SKM-1 (cell line): Measurements from ENCODE around the gene CFTR.
"Not testable (repeated sequence)": the region's sequence is repeated elsewhere in the genome, so short reads cannot be mapped to it uniquely, and the experiment has no call there.

Experiments
- DNase-seq: peaks from one replicate; lab custom pipeline; 2025; ENCODE audit not compliant: unreplicated experiment; lab: John Stamatoyannopoulos, UW

The CFTR gene

GRCh38 chr7:117682681-117683385, 203.0 kb downstream of the CFTR start:
- DNase-seq = no peak

DNA sequence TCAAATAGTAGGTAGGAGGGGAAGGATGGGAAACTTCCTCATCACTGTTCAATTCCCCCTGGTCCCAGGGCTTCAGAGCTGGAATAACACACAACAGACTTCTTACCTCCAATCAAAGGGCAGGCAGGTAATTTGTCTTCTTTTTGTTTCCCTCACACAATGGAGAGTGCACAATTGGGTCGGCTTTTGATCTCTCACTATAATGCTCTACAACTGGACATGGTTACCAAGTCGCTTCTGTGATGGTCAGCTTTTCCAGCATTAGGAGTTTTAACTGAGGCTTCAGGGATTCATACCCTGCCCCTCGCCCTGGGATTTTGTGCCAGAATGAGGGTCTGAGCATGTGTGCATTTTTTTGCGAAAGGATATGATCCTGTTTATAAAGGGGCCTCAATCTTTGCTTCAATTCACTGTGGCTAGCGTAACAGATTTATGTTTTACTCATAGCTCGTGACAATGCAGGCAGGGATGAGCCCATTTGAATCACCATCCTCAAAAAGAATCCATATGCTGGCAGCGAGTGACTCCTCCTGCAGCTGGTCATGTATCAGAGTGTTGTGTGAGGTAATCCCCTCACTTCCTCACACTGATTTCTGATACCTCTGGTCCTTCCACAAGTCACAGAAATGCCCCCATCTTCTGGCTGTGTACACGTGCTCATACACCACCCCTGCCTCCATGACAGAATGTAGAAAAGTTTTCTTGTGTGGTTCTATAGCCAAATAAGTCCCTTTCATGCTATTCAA, 203.8 kb downstream of the CFTR start:
- no peak for DNase-seq

GRCh38 chr7:117685795-117686194, 206.0 kb downstream of the CFTR start:
- no peak for DNase-seq

- DNase-seq = no peak
Observed at GRCh38 chr7:117686311-117686935, 206.6 kb downstream of the CFTR start.

- DNase-seq = no peak
Observed at GRCh38 chr7:117688126-117688525, 208.3 kb downstream of the CFTR start.

- DNase-seq = no peak
Observed at GRCh38 chr7:117689406-117689805, 209.6 kb downstream of the CFTR start.

DNA sequence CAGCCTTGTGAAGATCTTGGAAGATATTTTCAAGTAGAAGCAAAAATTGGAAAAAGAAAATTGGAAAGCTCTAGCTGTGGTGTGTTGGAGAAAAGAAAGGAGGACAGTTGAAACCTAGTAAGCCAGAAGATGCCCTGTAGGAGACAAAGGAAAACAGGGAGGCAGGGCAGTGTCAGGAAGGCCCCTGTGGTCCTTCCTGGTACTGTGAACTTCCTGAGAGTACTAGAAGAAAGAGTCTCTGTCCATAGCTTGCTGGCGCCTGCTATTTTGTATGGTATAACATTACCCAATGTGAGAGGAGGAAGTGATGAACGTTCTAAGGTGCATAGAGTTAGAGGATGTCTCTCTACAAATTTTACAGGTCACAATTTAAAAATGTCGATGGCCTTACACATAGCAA, 210.3 kb downstream of the CFTR start:
- DNase-seq = no peak

GRCh38 chr7:117692338-117692737, 212.5 kb downstream of the CFTR start:
- DNase-seq = no peak

GRCh38 chr7:117698018-117698417, 218.2 kb downstream of the CFTR start:
- DNase-seq = no peak

DNA sequence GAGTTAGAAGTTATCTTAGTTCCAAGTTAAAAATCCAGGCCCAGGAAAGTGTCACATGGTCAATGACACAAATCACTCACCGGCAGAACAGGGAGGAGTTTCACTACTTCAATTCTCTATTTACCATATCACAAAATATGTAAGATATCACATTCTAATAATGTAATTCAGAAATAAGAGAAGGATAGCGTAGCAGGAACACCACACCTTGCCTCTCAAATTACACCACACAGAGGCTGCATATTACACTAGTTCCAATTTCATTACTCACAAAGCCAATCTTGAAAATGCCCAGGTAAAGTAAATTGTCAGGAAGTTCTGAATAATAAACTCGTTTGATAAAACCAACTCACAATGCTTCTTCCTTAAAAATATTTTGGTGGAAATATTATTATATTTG, 224.2 kb downstream of the CFTR start:
- DNase-seq = no peak

DNA sequence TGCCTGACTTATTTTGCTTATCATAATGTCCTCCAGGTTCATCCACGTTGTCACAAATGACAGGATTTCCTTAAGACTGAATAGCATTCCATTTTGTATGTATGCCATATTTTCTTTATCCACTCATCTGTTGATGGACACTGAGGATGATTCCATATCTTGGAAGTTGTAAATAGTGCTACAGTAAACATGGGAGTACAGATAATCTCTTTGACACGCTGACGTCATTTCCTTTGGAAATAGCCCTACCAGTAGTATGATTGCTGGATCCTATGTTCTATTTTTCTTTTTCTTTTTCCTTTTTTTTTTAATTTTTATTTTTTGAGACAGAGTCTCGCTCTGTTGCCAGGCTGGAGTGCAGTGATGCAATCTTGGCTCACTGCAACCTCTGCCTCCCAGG, 225.8 kb downstream of the CFTR start:
- DNase-seq = no peak

- DNase-seq = no peak
Observed at GRCh38 chr7:117706210-117706609, 226.4 kb downstream of the CFTR start.

GRCh38 chr7:117707080-117707479, 227.3 kb downstream of the CFTR start:
- no peak for DNase-seq

GRCh38 chr7:117708173-117708572, 228.3 kb downstream of the CFTR start:
- not testable (repeated sequence) for DNase-seq

- no peak for DNase-seq
Observed at GRCh38 chr7:117711556-117711955, 231.7 kb downstream of the CFTR start.

DNA sequence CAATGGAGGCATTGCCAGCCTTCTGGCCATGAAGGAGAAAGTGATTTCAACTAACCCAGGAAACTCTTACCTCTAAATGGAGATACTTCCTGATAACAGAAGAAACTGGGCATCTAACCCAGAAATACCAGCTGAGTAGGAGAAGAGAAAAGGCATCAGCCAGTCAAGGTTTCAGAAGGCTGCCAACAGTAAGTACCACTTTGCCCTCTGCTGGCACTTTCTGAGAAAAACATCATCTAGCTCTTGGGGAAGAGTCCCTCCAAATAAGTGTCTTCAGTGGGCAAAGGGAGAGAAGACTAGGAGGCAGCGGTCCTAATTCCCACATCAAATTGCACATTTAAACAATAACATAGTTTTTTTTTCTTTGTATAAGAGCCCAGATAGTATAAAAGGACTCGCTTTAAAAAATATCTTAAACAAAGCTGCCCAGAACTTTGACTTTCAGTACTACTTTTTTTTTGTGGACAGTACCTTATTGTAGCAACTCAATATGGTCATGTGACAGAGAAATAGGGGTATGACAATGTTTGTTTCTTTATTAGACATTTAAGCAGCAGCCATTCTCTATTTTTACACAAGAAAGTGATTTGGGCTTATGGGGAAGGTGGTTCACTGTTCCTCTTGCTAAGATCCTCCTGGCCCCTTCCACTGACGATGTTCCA, 236.1 kb downstream of the CFTR start:
- DNase-seq = peak; percentile 16

GRCh38 chr7:117716707-117717299, 237.0 kb downstream of the CFTR start:
- DNase-seq = no peak

- no peak for DNase-seq
Observed at GRCh38 chr7:117717357-117717756, 237.5 kb downstream of the CFTR start.
